Gastroesophageal sphincter (tissue), 4 donors: ENCODE data around the gene GPRC5B. TPM values are rescaled to one million over a fixed set of nuclear protein-coding genes. Genes with fewer than 3 reads are reported as not detected.

ENCODE experiments used
- ATAC-seq: fragments of 150-250 bp; one replicate; pipeline ENCODE4 v1.9.1; 2016; ENCODE audit warnings: mild to moderate bottlenecking, moderate library complexity
- H3K27ac ChIP-seq, 4 donors: fragments of 200-600 bp; sonication (generic) in 3 of 4; 1 replicate in 3 of 4; 2 replicates in 1 of 4; pipeline ENCODE4 v1.5.1; 2016 to 2019
- H3K27me3 ChIP-seq: fragments of 200-600 bp; sonication (generic); one replicate; pipeline ENCODE4 v1.5.1; 2019
- H3K36me3 ChIP-seq, 2 donors: fragments of 200-600 bp; sonication (generic); one replicate each; pipeline ENCODE4 v1.5.1; 2019; ENCODE audit warnings: control low read depth in 1 of 2
- H3K4me1 ChIP-seq, 3 donors: fragments of 200-600 bp; sonication (generic); 1 replicate in 2 of 3; 2 replicates in 1 of 3; pipeline ENCODE4 v1.5.1; 2016 to 2019; ENCODE audit warnings: control low read depth in 2 of 3
- H3K4me3 ChIP-seq, 2 donors: fragments of 200-600 bp; sonication (generic); one replicate each; pipeline ENCODE4 v1.5.1; 2019; ENCODE audit warnings: mild to moderate bottlenecking in 1 of 2, moderate library complexity in 1 of 2
- H3K9me3 ChIP-seq, 3 donors: fragments of 200-600 bp; sonication (generic); one replicate each; pipeline ENCODE4 v1.5.1; 2017 to 2019; ENCODE audit warnings: control low read depth in 2 of 3
- EP300 ChIP-seq: sonication (generic); formaldehyde crosslinking; IDR thresholded peaks from one replicate; pipeline ENCODE4 v1.6.1; 2017; ENCODE audit warnings: antibody characterized with exemption, mild to moderate bottlenecking
- POLR2A ChIP-seq, 2 donors: fragments of 450-650 bp; IDR thresholded peaks; one replicate each; pipeline ENCODE4 v1.6.1; 2017; ENCODE audit warnings: antibody characterized with exemption in 2 of 2, mild to moderate bottlenecking in 2 of 2, moderate library complexity in 1 of 2
- POLR2AphosphoS5 ChIP-seq: sonication (generic); formaldehyde crosslinking; IDR thresholded peaks from one replicate; pipeline ENCODE4 v1.6.1; 2017; ENCODE audit warnings: antibody characterized with exemption
- WGBS, 2 donors: methylation state at CpG; one replicate each; pipeline ENCODE4 v1.1.5; 2018; ENCODE audit warnings: low coverage in 1 of 2; 5-methylcytosine and 5-hydroxymethylcytosine counted together
- total RNA-seq, 4 donors: library from RNA; depleted of rRNA; stranded (reverse); fragments of >200 nt; gene quantifications; one replicate each; pipeline ENCODE4 v1.1.0, GENCODE V29; 2016
- TF ChIP-seq, protein P1 (sequence below), 4 experiments: fragments of 200-600 bp in 2 of 4; fragments of 450-650 bp in 2 of 4; sonication (generic) in 1 of 4; IDR thresholded peaks; one replicate each; pipeline ENCODE4 v1.5.1; 2017 to 2019; ENCODE audit warnings: antibody characterized with exemption in 4 of 4, mild to moderate bottlenecking in 2 of 4, moderate library complexity in 2 of 4

The GPRC5B gene
- total RNA-seq, 4 donors from 2014 or later = 11.5 to 29.2 (median 20.5) TPM

DNA sequence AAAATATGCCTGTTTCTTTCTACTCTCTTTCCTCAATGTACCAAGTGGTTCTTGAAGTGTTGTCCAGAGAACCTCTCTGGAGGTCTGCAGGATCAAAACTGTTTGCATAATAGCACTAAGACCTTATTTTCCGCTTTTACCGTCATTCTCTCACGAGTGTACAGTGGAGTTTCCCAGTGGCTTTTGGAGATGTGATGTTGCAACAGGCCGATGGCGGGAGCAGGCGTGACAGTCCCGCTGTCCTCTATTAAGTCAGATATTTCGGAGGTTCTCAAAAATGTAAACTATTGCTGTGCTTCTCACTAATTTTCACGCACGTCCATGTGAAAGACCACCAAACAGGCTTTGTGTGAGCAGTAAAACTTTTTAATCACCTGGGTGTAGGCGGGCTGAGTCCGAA is 8.3 kb upstream of the GPRC5B start:
- TF ChIP-seq POLR2AphosphoS5 = no peak
- TF ChIP-seq, protein P1, sequence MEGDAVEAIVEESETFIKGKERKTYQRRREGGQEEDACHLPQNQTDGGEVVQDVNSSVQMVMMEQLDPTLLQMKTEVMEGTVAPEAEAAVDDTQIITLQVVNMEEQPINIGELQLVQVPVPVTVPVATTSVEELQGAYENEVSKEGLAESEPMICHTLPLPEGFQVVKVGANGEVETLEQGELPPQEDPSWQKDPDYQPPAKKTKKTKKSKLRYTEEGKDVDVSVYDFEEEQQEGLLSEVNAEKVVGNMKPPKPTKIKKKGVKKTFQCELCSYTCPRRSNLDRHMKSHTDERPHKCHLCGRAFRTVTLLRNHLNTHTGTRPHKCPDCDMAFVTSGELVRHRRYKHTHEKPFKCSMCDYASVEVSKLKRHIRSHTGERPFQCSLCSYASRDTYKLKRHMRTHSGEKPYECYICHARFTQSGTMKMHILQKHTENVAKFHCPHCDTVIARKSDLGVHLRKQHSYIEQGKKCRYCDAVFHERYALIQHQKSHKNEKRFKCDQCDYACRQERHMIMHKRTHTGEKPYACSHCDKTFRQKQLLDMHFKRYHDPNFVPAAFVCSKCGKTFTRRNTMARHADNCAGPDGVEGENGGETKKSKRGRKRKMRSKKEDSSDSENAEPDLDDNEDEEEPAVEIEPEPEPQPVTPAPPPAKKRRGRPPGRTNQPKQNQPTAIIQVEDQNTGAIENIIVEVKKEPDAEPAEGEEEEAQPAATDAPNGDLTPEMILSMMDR (IDR thresholded peaks at IDR 0.05) = no peak
- TF ChIP-seq POLR2A (IDR thresholded peaks at IDR 0.05) = no peak
- no peak for TF ChIP-seq EP300
- no peak for ATAC-seq
- Histone ChIP-seq H3K4me3 (no peak overlapping the region), H3K27me3 (peaks cover 14% of the 10 kb centered on the region), H3K27ac (no peak overlapping the region), H3K9me3 (peaks cover 0 to 4% (median 0%) of the 10 kb centered on the region in 3 donors), H3K4me1 (no peaks in the 10 kb centered on the region), H3K36me3 (no peaks in the 10 kb centered on the region)
- WGBS, 2 donors = 83 to 100% methylated on average over 1 to 9 of the region's 12 CpGs

- H3K4me3 ChIP-seq = no peak overlapping the region
- H3K36me3 ChIP-seq = no peaks in the 10 kb centered on the region
- peaks cover 6% of the 10 kb centered on the region for H3K27me3 ChIP-seq
- H3K4me1 ChIP-seq = peaks cover 0 to 7% (median under 1%) of the 10 kb centered on the region in 3 donors
- WGBS, 2 donors = 80 to 83% methylated on average over 1 of the region's 3 CpGs
- no peak for ATAC-seq
- TF ChIP-seq, protein P1 (IDR thresholded peaks at IDR 0.05) = no peak
- TF ChIP-seq POLR2A (IDR thresholded peaks at IDR 0.05) = no peak
- TF ChIP-seq EP300 = no peak
- no peak for TF ChIP-seq POLR2AphosphoS5
- H3K27ac ChIP-seq = no peak overlapping the region
- H3K9me3 ChIP-seq = peaks cover 0 to 4% (median 0%) of the 10 kb centered on the region in 3 donors
Observed at GRCh38 chr16:19890901-19891300, 6.3 kb upstream of the GPRC5B start.

GRCh38 chr16:19888834-19889233 is 4.2 kb upstream of the GPRC5B start:
- Histone ChIP-seq H3K4me3 (no peak overlapping the region), H3K9me3 (peaks cover 0 to 4% (median 0%) of the 10 kb centered on the region in 3 donors), H3K27ac (no peak overlapping the region), H3K36me3 (no peaks in the 10 kb centered on the region), H3K27me3 (peaks cover 21% of the 10 kb centered on the region), H3K4me1 (peaks cover 0 to 26% (median 9%) of the 10 kb centered on the region in 3 donors)
- no peak for ATAC-seq
- 87% methylated on average over 2 of the region's 3 CpGs; no CpG with 5 or more reads in 1 of the 2 donors for WGBS, 2 donors
- TF ChIP-seq POLR2A (IDR thresholded peaks at IDR 0.05) = no peak
- no peak for TF ChIP-seq POLR2AphosphoS5
- no peak for TF ChIP-seq EP300
- TF ChIP-seq, protein P1 (IDR thresholded peaks at IDR 0.05) = no peak

DNA sequence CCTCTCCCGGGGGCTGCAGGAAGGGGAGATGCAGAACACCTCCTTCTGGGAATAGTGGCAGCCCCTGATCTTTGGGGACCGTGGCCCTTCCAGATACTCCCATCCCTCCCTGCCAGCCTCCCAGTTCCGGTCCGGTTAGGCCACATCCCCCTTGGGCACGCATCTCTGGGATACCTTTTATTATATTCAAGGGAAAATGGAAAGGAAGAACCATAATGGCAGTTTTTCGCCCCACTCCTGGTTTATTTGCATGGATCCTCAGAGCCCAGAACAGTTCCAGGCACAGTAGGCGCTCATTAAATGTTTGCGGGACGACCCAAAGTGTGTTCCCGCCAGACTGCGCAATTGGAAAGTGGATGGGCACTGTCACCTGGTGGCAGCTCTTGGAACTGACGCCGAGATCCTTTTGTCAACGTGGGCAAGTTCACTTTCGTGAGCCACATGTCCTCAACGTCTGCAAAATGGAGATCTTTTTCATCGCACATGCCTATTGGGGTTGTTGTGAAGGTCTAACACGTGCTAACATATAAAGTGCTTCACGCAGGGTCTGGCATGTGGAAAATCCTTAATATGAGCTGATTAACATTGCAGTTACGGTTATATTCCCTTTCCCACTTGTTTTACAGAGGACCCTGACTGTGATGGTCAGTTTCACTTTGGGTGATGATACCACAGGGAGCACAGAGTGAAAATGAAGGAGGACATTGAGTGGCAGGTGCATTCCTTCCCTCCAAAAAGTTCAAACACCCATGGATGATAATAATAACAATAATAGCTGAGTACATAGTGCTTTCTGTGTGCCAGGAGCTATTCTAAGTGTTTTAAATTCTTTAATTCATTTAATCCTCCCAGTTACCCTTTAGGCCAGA is 1.7 kb upstream of the GPRC5B start:
- TF ChIP-seq POLR2AphosphoS5 (peak; percentile 26), POLR2A (IDR thresholded peaks at IDR 0.05) (no peak), EP300 (no peak)
- TF ChIP-seq, protein P1 (IDR thresholded peaks at IDR 0.05) = peak; percentile 99 to 100 (median 99)
- peak overlapping the region; percentile 1 to 72 for H3K4me3 ChIP-seq
- peaks cover 0 to 4% (median 0%) of the 10 kb centered on the region in 3 donors for H3K9me3 ChIP-seq
- peak; percentile 52 for ATAC-seq
- H3K27me3 ChIP-seq = peaks cover 36% of the 10 kb centered on the region
- H3K4me1 ChIP-seq = peaks cover 0 to 39% (median 9%) of the 10 kb centered on the region in 3 donors
- WGBS, 2 donors = 5 to 17% methylated on average over 3 to 14 of the region's 20 CpGs
- H3K36me3 ChIP-seq = no peaks in the 10 kb centered on the region
- peak overlapping the region in 1 of 4 donors; percentile 65 for H3K27ac ChIP-seq
